BJ (cell line): ENCODE data around the gene LIMS1. TPM values are rescaled to one million over a fixed set of nuclear protein-coding genes. Genes with fewer than 3 reads are reported as not detected.

ENCODE experiments used
- CTCF ChIA-PET: fragments of 350-600 bp; formaldehyde crosslinking; extraction: SDS; loops from one replicate; lab custom pipeline; 2021; ENCODE audit warnings: antibody characterized with exemption, inconsistent platforms; lab: Yijun Ruan, JAX
- POLR2A ChIA-PET: fragments of 300-600 bp; sonication (Branson Sonifier 250); formaldehyde crosslinking; extraction: SDS; loops from one replicate; lab custom pipeline; 2021; ENCODE audit warnings: antibody characterized with exemption; lab: Charles Lee
- DNase-seq: peaks from one replicate; pipeline ENCODE4 v3.0.0-alpha.2; 2011; ENCODE audit warnings: low read depth
- H3K27me3 ChIP-seq: 2 replicates; pipeline ENCODE4 v1.6.0; 2011; ENCODE audit warnings: low read length; ENCODE audit not compliant: control insufficient read depth, insufficient read depth
- H3K36me3 ChIP-seq: 2 replicates; pipeline ENCODE4 v1.5.1; 2011; ENCODE audit warnings: low read length; ENCODE audit not compliant: control insufficient read depth, insufficient read depth
- H3K4me3 ChIP-seq: 2 replicates; pipeline ENCODE4 v1.5.1; 2011; ENCODE audit warnings: low read depth, mild to moderate bottlenecking, control low read depth, low read length
- CTCF ChIP-seq: IDR thresholded peaks from 2 replicates; pipeline ENCODE4 v1.5.1; 2011; ENCODE audit warnings: low read depth, mild to moderate bottlenecking, control low read depth, inconsistent platforms, low read length, moderate library complexity; ENCODE audit not compliant: insufficient read depth
- polyA plus RNA-seq: library from polyadenylated mRNA; depleted of rRNA; stranded (reverse); fragments of >200 nt; gene quantifications from 2 replicates; pipeline ENCODE4 v1.2.3, GENCODE V29; 2011

Gene LIMS1
- polyA plus RNA-seq, 1 experiment: 103 TPM

GRCh38 chr2:108620656-108621055 is 86.4 kb downstream of the LIMS1 start:
- H3K36me3 ChIP-seq: no peaks in the 10 kb centered on the region
- no peak for DNase-seq
- CTCF ChIA-PET: interaction anchor here (0.7 to 6.6 kb wide), 3 partner anchors 16 to 37 kb away, joined by 3 to 64 read pairs (median 3); no protein-coding TSS in a partner anchor
- no peaks in the 10 kb centered on the region for H3K27me3 ChIP-seq
- no peak overlapping the region for H3K4me3 ChIP-seq
- TF ChIP-seq CTCF: no peak
- POLR2A ChIA-PET: no interaction called here

GRCh38 chr2:108621087-108621559 is 86.9 kb downstream of the LIMS1 start:
- CTCF ChIA-PET: interaction anchor here (0.7 to 6.6 kb wide), 3 partner anchors 16 to 37 kb away, joined by 3 to 64 read pairs (median 3); no protein-coding TSS in a partner anchor
- Histone ChIP-seq H3K36me3 (no peaks in the 10 kb centered on the region), H3K27me3 (no peaks in the 10 kb centered on the region), H3K4me3 (no peak overlapping the region)
- POLR2A ChIA-PET: no interaction called here
- DNase-seq: no peak
- no peak for TF ChIP-seq CTCF

- no peak for TF ChIP-seq CTCF
- ChIA-PET POLR2A (no interaction called here), CTCF (interaction anchor here (0.7 to 6.6 kb wide), 3 partner anchors 15 to 38 kb away, joined by 3 to 64 read pairs (median 3); no protein-coding TSS in a partner anchor)
- no peaks in the 10 kb centered on the region for H3K27me3 ChIP-seq
- H3K36me3 ChIP-seq: no peaks in the 10 kb centered on the region
- no peak for DNase-seq
- no peak overlapping the region for H3K4me3 ChIP-seq
Observed at GRCh38 chr2:108621687-108622681, 87.7 kb downstream of the LIMS1 start.

GRCh38 chr2:108623616-108624015 is 89.3 kb downstream of the LIMS1 start:
- ChIA-PET POLR2A (no interaction called here), CTCF (interaction anchor here (6.6 kb wide), 1 partner anchor 13 kb away, joined by 64 read pairs; no protein-coding TSS in a partner anchor)
- no peak for TF ChIP-seq CTCF
- H3K36me3 ChIP-seq: no peaks in the 10 kb centered on the region
- H3K4me3 ChIP-seq: no peak overlapping the region
- H3K27me3 ChIP-seq: no peaks in the 10 kb centered on the region
- DNase-seq: no peak
